Fibroblast of skin of left quadriceps (primary cell): ENCODE measurements around the gene KIF26B.
"Not testable (repeated sequence)": the region's sequence is repeated elsewhere in the genome, so short reads cannot be mapped to it uniquely, and the experiment has no call there.

ENCODE experiments used
- DNase-seq, 2 experiments: peaks; one replicate each; pipeline ENCODE4 v3.0.0-alpha.2; 2013; ENCODE audit warnings: low read depth in 2 of 2

Gene KIF26B

GRCh38 chr1:245154429-245155271 lies at the start of gene KIF26B:
KIF26B (plus strand) TSS chr1:245154985; CDS start chr1:245155425, 440 bp downstream.
- DNase-seq: no peak

- no peak for DNase-seq
These were observed 49.7 kb upstream of the KIF26B start for GRCh38 chr1:245105042-245105441.

GRCh38 chr1:245105815-245106410 lies 48.9 kb upstream of the KIF26B start:
- peak in 1 of 2 experiments; percentile 27 for DNase-seq

GRCh38 chr1:245107776-245108114 lies 47.0 kb upstream of the KIF26B start:
- no peak for DNase-seq

GRCh38 chr1:245108246-245108645 lies 46.5 kb upstream of the KIF26B start:
- DNase-seq: no peak

GRCh38 chr1:245108909-245109308 lies 45.9 kb upstream of the KIF26B start:
- no peak for DNase-seq

- no peak for DNase-seq
These were observed 44.4 kb upstream of the KIF26B start for GRCh38 chr1:245110406-245110805.

GRCh38 chr1:245111073-245111472 lies 43.7 kb upstream of the KIF26B start:
- no peak for DNase-seq

GRCh38 chr1:245113649-245114048 lies 41.1 kb upstream of the KIF26B start:
- no peak for DNase-seq

- DNase-seq: no peak
These were observed 38.7 kb upstream of the KIF26B start for GRCh38 chr1:245116131-245116530.

GRCh38 chr1:245116751-245117150 lies 38.0 kb upstream of the KIF26B start:
- DNase-seq: no peak

GRCh38 chr1:245118066-245118465 lies 36.7 kb upstream of the KIF26B start:
- DNase-seq: no peak

- DNase-seq: no peak
These were observed 36.0 kb upstream of the KIF26B start for GRCh38 chr1:245118806-245119205.

- DNase-seq: no peak
These were observed 33.3 kb upstream of the KIF26B start for GRCh38 chr1:245121523-245121922.

- DNase-seq: no peak
These were observed 30.5 kb upstream of the KIF26B start for GRCh38 chr1:245124241-245124640.

GRCh38 chr1:245124644-245125043 lies 30.1 kb upstream of the KIF26B start:
- DNase-seq: no peak

GRCh38 chr1:245126530-245126929 lies 28.3 kb upstream of the KIF26B start:
- DNase-seq: no peak

GRCh38 chr1:245128381-245129101 lies 26.2 kb upstream of the KIF26B start:
- DNase-seq: no peak

GRCh38 chr1:245129319-245130240 lies 25.2 kb upstream of the KIF26B start:
- DNase-seq: no peak

- not testable (repeated sequence) for DNase-seq
These were observed 24.3 kb upstream of the KIF26B start for GRCh38 chr1:245130281-245131025.

GRCh38 chr1:245131026-245131393 lies 23.8 kb upstream of the KIF26B start:
- no peak for DNase-seq
